IMR-90 (cell line): ENCODE data around the gene FAM20C. TPM values are rescaled to one million over a fixed set of nuclear protein-coding genes. Genes with fewer than 3 reads are reported as not detected.

Source experiments
- ATAC-seq: fragments of 200-7000 bp; cut with Tn5 transposase; 2 replicates; pipeline ENCODE4 v1.9.1; 2020; ENCODE audit warnings: low read depth, mild to moderate bottlenecking, moderate library complexity
- BruUV-seq: library from RNA; stranded (reverse); fragments of 400-500 nt; replicated peaks from 2 replicates; lab custom pipeline; 2021; lab: Mats Ljungman, UMichigan
- CTCF ChIA-PET: fragments of 300-600 bp; formaldehyde crosslinking; extraction: SDS; loops from one replicate; lab custom pipeline; 2021; ENCODE audit warnings: antibody characterized with exemption; lab: Yijun Ruan, JAX
- POLR2A ChIA-PET: fragments of 300-600 bp; sonication (Branson Sonifier 250); formaldehyde crosslinking; loops from one replicate; lab custom pipeline; 2022; ENCODE audit warnings: antibody characterized with exemption; ENCODE audit not compliant: unreplicated experiment; lab: Charles Lee
- DNase-seq: peaks from one replicate; pipeline ENCODE4 v3.0.0; 2013
- H2AFZ ChIP-seq: replicated peaks from 2 replicates; pipeline ENCODE3; 2013; ENCODE audit warnings: low read length, mild to moderate bottlenecking; ENCODE audit not compliant: poor library complexity
- H2AK5ac ChIP-seq: 2 replicates; pipeline ENCODE4 v1.6.1; 2013; ENCODE audit warnings: low read depth, low read length, inconsistent platforms
- H2AK9ac ChIP-seq: replicated peaks from 2 replicates; pipeline ENCODE3; 2013; ENCODE audit warnings: mild to moderate bottlenecking, low read depth, low read length, moderate library complexity; ENCODE audit not compliant: poor library complexity
- H2BK120ac ChIP-seq: 2 replicates; pipeline ENCODE4 v1.6.1; 2013; ENCODE audit warnings: low read depth, low read length, inconsistent platforms
- H2BK15ac ChIP-seq: 3 replicates; pipeline ENCODE4 v1.6.1; 2013; ENCODE audit warnings: low read depth, low read length, inconsistent platforms
- H2BK20ac ChIP-seq: 2 replicates; pipeline ENCODE4 v1.6.1; 2013; ENCODE audit warnings: low read depth, mild to moderate bottlenecking, inconsistent platforms, low read length, moderate library complexity
- H2BK5ac ChIP-seq: 2 replicates; pipeline ENCODE4 v1.6.1; 2013; ENCODE audit warnings: mild to moderate bottlenecking, low read depth, low read length, inconsistent platforms; ENCODE audit not compliant: poor library complexity, severe bottlenecking
- H3K14ac ChIP-seq: replicated peaks from 2 replicates; pipeline ENCODE4 v1.6.1; 2013; ENCODE audit warnings: low read depth, low read length, inconsistent platforms
- H3K18ac ChIP-seq: 2 replicates; pipeline ENCODE4 v1.6.1; 2013; ENCODE audit warnings: low read depth, low read length, control low read depth
- H3K23ac ChIP-seq: 2 replicates; pipeline ENCODE4 v1.6.1; 2013; ENCODE audit warnings: low read depth, low read length, inconsistent platforms
- H3K27ac ChIP-seq: 2 replicates; pipeline ENCODE4 v1.5.1; 2013; ENCODE audit warnings: mild to moderate bottlenecking, control low read depth, low read length; ENCODE audit not compliant: insufficient read depth
- H3K27me3 ChIP-seq: 2 replicates; pipeline ENCODE4 v1.6.1; 2013; ENCODE audit warnings: low read length; ENCODE audit not compliant: control insufficient read depth, insufficient read depth
- H3K36me3 ChIP-seq: 2 replicates; pipeline ENCODE4 v1.6.1; 2013; ENCODE audit warnings: low read length, mixed read lengths; ENCODE audit not compliant: control insufficient read depth, insufficient read depth
- H3K4ac ChIP-seq: 2 replicates; pipeline ENCODE4 v1.6.1; 2013; ENCODE audit warnings: low read depth, low read length, inconsistent platforms
- H3K4me1 ChIP-seq: 2 replicates; pipeline ENCODE4 v1.6.1; 2013; ENCODE audit warnings: low read length, mixed read lengths; ENCODE audit not compliant: control insufficient read depth, insufficient read depth
- H3K4me2 ChIP-seq: 2 replicates; pipeline ENCODE4 v1.6.1; 2013; ENCODE audit warnings: low read depth, mild to moderate bottlenecking, control low read depth, low read length, moderate library complexity
- H3K4me3 ChIP-seq: 2 replicates; pipeline ENCODE4 v1.5.1; 2013; ENCODE audit warnings: low read depth, mild to moderate bottlenecking, control low read depth, low read length, moderate library complexity; ENCODE audit not compliant: insufficient read depth
- H3K56ac ChIP-seq: 2 replicates; pipeline ENCODE4 v1.6.1; 2013; ENCODE audit warnings: low read length, inconsistent platforms; ENCODE audit not compliant: insufficient read depth; ENCODE audit errors: extremely low read depth
- H3K79me1 ChIP-seq, 2 experiments: 2 replicates each; pipeline ENCODE4 v1.6.1; 2013; ENCODE audit warnings: low read length in 2 of 2, inconsistent platforms in 1 of 2, low read depth in 1 of 2
- H3K9ac ChIP-seq: 2 replicates; pipeline ENCODE4 v1.6.1; 2013; ENCODE audit warnings: low read depth, low read length, control low read depth
- H3K9me1 ChIP-seq: 2 replicates; pipeline ENCODE4 v1.6.1; 2013; ENCODE audit warnings: low read length, inconsistent platforms; ENCODE audit not compliant: insufficient read depth
- H3K9me3 ChIP-seq: 2 replicates; pipeline ENCODE4 v1.6.1; 2013; ENCODE audit warnings: low read length; ENCODE audit not compliant: control insufficient read depth, insufficient read depth
- H4K20me1 ChIP-seq: 2 replicates; pipeline ENCODE4 v1.6.1; 2013; ENCODE audit warnings: low read length, inconsistent platforms; ENCODE audit not compliant: insufficient read depth
- H4K5ac ChIP-seq: 2 replicates; pipeline ENCODE4 v1.6.1; 2013; ENCODE audit warnings: mild to moderate bottlenecking, low read depth, low read length, control low read depth
- H4K8ac ChIP-seq, 2 experiments: 2 replicates each; pipeline ENCODE4 v1.6.1; 2013; ENCODE audit warnings: low read depth in 2 of 2, low read length in 2 of 2, control low read depth in 1 of 2, inconsistent platforms in 1 of 2
- H4K91ac ChIP-seq: 2 replicates; pipeline ENCODE4 v1.6.1; 2013; ENCODE audit warnings: low read depth, low read length, inconsistent platforms; ENCODE audit not compliant: insufficient read depth
- CHD1 ChIP-seq: IDR thresholded peaks from 2 replicates; pipeline ENCODE4 v1.6.1; 2012; ENCODE audit warnings: low read depth, low read length, improper control_type of control experiment
- CTCF ChIP-seq: conservative IDR thresholded peaks from 2 replicates; pipeline ENCODE4 v1.5.1; 2012; ENCODE audit warnings: mild to moderate bottlenecking, low read depth, low read length, improper control_type of control experiment
- MXI1 ChIP-seq: IDR thresholded peaks from 2 replicates; pipeline ENCODE4 v1.6.1; 2012; ENCODE audit warnings: low read depth, mild to moderate bottlenecking, low read length, moderate library complexity, borderline replicate concordance
- POLR2A ChIP-seq: IDR thresholded peaks from 2 replicates; pipeline ENCODE4 v1.6.1; 2012; ENCODE audit warnings: mild to moderate bottlenecking, low read depth, low read length
- RAD21 ChIP-seq: IDR thresholded peaks from 2 replicates; pipeline ENCODE4 v1.6.1; 2012; ENCODE audit warnings: low read length, improper control_type of control experiment
- WGBS, 2 experiments: methylation state at CpG; one replicate each; pipeline versions ENCODE4 v1.1.5 to v1.1.7; 2013; ENCODE audit warnings: missing lambda C conversion rate in 2 of 2; ENCODE audit not compliant: insufficient read length in 1 of 2; ENCODE audit errors: extremely low coverage in 2 of 2; 5-methylcytosine and 5-hydroxymethylcytosine counted together
- dilution Hi-C: fragments of 300-500 bp; cut with HindIII; formaldehyde crosslinking; loops from one replicate; pipeline ENCODE4 v1.14.3; 2018; ENCODE audit warnings: low sequenced_read_pairs; ENCODE audit not compliant: unreplicated experiment
- in situ Hi-C: fragments of 300-500 bp; cut with MboI; formaldehyde crosslinking; loops from 3 replicates; pipeline ENCODE4 v1.14.3; 2019; ENCODE audit warnings: low sequenced_read_pairs, inconsistent platforms, mixed read lengths
- intact Hi-C: fragments of 100-400 bp; cut with micrococcal nuclease; formaldehyde crosslinking; loops from 2 replicates; pipeline ENCODE4 v1.10.0; 2022
- polyA plus RNA-seq, 3 experiments: library from polyadenylated mRNA; depleted of rRNA; stranded (reverse); fragments of >200 nt; gene quantifications; 2 replicates each; pipeline ENCODE4 v1.2.3, GENCODE V29; 2012; ENCODE audit warnings: low replicate concordance in 1 of 3
- total RNA-seq: library from RNA; depleted of rRNA; stranded (reverse); fragments of >200 nt; gene quantifications from 2 replicates; pipeline ENCODE4 v1.2.3, GENCODE V29; 2012

The FAM20C gene
- total and polyA plus RNA-seq, 2 of the 4 experiments (the other 2 are of a cell fraction) = 7.7 to 36.6 TPM

- Histone ChIP-seq H4K8ac (peak overlapping the region; percentile 55 to 96; a peak in 2 of 4 replicates), H3K4me2 (no peak overlapping the region)
- no peak for ATAC-seq
Observed at GRCh38 chr7:150811-151221, 41.6 kb upstream of the FAM20C start.

More at GRCh38 chr7:150811-151221, 41.6 kb upstream of the FAM20C start:
- no peak overlapping the region for H3K56ac ChIP-seq
- H2BK15ac ChIP-seq = peak overlapping the region; percentile 55; the same call in 1 of the 3 replicates
- in situ Hi-C loops = no loop called here
- no peak overlapping the region for H3K27ac ChIP-seq
- H3K36me3 ChIP-seq = no peaks in the 10 kb centered on the region
- H2AFZ ChIP-seq = peak overlapping the region; percentile 96
- H3K79me1 ChIP-seq = peaks cover 0 to 6% of the 10 kb centered on the region in 2 experiments; a peak in 2 of 4 replicates
- no peak overlapping the region for H3K23ac ChIP-seq
- intact Hi-C loops = no loop called here
- peaks cover 11% of the 10 kb centered on the region for H3K4me1 ChIP-seq
- H2AK5ac ChIP-seq = peak overlapping the region; percentile 94
- no peak for DNase-seq
- H3K9me1 ChIP-seq = peaks cover 5% of the 10 kb centered on the region
- no peak for TF ChIP-seq CTCF
- TF ChIP-seq RAD21 = no peak
- TF ChIP-seq CHD1 = no peak
- TF ChIP-seq MXI1 = no peak
- no peak for TF ChIP-seq POLR2A
- H3K27me3 ChIP-seq = no peaks in the 10 kb centered on the region
- dilution Hi-C loops = no loop called here
- POLR2A ChIA-PET = no interaction called here
- no peak overlapping the region for H3K9ac ChIP-seq
- H3K18ac ChIP-seq = no peak overlapping the region
- no peak overlapping the region for H2BK5ac ChIP-seq
- H3K14ac ChIP-seq = no peak overlapping the region; the same call in 1 of the 2 replicates
- peak overlapping the region; percentile 92 for H2AK9ac ChIP-seq
- no peak overlapping the region for H3K4me3 ChIP-seq
- no peaks in the 10 kb centered on the region for H4K20me1 ChIP-seq
- CTCF ChIA-PET = interaction anchor here (0.7 kb wide), 1 partner anchor 86 kb away, joined by 3 read pairs; no protein-coding TSS in a partner anchor
- BruUV-seq = no TSS peak
- no peak overlapping the region for H2BK20ac ChIP-seq
- peak overlapping the region; percentile 42; the same call in 1 of the 2 replicates for H2BK120ac ChIP-seq
- peak overlapping the region; percentile 82 for H4K5ac ChIP-seq
- no peaks in the 10 kb centered on the region for H3K9me3 ChIP-seq
- 57% methylated on average over 7 of the region's 13 CpGs; no CpG with 5 or more reads in 1 of the 2 experiments for WGBS, 2 experiments
- H4K91ac ChIP-seq = peak overlapping the region; percentile 43; the same call in 1 of the 2 replicates
- H3K4ac ChIP-seq = peak overlapping the region; percentile 20; the same call in 1 of the 2 replicates
